GM23248 (cell line): ENCODE measurements around the gene MAML3.

Experiments used
- EZH2 ChIP-seq: fragments of 200-600 bp; sonication (generic); IDR thresholded peaks from 2 replicates; pipeline ENCODE4 v1.6.1; 2018; ENCODE audit warnings: antibody characterized with exemption, mild to moderate bottlenecking; ENCODE audit not compliant: insufficient read depth, poor library complexity, severe bottlenecking
- EZH2phosphoT487 ChIP-seq: fragments of 200-600 bp; sonication (generic); IDR thresholded peaks from 2 replicates; pipeline ENCODE4 v1.6.1; 2018; ENCODE audit warnings: antibody characterized with exemption, moderate library complexity, mild to moderate bottlenecking, low read depth; ENCODE audit not compliant: insufficient read depth

- no peak for TF ChIP-seq EZH2
- no peak for TF ChIP-seq EZH2phosphoT487
These were observed 278.6 kb downstream of the MAML3 start for GRCh38 chr4:139875411-139875825.
